HG03045 (cell line): ENCODE results near the gene HECA.
"Not testable (repeated sequence)": the region's sequence is repeated elsewhere in the genome, so short reads cannot be mapped to it uniquely, and the experiment has no call there.

Experiments
- ATAC-seq: cut with Tn5 transposase; IDR thresholded peaks from one replicate; pipeline ENCODE4 v1.9.1; 2021; ENCODE audit warnings: mild to moderate bottlenecking, moderate library complexity; ENCODE audit not compliant: unreplicated experiment

Gene HECA

DNA sequence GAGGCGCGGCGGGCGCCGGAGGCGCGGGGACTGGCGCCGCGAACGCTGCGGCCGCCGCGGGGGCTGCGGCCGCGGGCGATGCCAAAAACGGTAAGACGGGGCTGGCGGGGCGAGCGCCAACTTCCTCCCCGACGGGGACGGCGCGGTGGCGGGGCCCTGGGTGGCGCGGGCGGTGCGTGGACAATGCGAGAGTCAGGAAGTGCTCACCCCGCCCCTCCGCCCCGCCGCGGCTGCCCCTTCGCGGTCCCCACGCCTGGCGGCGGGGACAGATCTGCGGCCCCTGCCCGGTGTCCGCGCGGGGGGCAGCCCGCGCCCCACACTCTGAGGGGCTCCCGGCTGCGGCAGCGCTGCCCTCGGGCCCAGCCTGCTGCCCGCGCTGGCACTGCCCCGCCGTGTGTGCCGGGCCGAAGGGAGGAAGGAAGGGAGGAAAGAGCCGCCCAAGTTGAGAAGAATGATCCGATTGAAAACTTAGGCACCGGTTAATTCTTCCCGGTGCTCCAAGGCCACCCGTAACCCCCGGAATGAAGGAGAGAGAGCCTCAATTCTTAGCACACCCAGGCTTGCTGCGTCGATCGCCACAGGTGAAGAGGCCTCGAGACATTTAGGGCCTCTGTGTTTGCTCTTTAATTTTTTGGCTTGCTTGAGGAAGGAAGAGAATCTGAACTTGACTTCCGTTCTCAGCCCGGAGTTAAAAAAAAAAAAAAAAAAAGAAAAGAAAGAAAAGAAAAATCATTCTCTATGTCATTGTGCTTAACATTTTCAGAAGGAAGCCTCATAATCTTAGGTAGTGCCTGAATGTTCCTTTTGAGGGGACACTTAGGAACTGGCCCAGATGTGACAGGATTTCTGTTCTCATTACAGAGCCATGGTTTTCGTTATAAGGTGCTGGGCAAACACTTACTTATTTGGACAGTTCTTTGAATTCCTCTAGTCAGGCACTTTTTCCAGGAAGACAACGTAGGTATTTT is 982 bp downstream of the HECA start:
- peak; percentile 46 for ATAC-seq

DNA sequence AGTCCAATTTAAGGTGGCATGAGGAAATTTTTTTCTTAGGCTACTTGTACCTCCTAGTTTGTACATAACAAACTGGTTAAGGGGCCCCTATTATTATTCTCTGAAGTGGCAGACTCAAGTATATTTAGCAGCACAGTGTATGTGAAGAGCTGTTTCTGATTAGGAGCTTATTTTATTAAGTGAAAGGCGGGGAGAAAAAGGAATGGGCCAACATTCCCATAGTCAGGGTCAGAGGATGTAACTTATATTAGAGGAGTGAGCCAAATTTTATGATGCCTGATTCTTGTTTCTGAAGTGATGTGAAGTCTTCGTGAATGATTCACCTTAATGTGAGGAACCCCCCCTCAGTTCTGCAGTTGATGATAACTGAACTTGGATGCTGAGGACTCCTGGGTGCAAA is 2.8 kb downstream of the HECA start:
- no peak for ATAC-seq

DNA sequence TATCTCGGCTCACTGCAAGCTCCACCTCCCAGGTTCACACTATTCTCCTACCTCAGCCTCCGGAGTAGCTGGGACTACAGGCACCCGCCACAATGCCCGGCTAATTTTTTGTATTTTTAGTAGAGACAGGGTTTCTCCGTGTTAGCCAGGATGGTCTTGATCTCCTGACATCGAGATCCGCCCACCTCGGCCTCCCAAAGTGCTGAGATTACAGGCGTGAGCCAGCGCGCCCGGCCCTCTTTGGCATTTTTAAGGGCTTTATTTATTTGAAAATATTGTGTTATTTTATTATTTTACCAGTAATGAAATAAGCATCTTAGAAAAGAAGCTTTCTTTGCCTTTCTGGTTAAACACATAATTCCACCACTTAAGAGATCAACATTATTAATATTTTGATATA is 6.0 kb downstream of the HECA start:
- not testable (repeated sequence) for ATAC-seq

DNA sequence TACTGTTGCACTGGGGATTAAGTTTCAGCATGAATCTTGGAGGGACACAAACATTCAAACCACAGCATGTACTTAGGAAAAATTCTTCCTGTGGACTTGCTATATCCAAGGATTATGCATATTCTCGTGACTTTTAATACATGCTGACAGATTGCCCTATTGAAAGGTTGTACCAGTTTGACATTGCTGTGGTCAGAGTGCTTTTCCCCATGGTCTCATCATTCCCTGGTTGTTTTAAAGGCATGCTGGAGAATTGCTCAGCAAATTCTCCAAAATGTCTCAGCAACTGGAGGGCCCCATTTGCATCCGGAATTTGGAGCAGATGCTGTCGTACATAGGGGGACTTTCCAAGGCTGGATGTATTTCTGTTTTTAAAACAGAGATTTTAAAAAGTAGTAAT is 7.4 kb downstream of the HECA start:
- no peak for ATAC-seq

DNA sequence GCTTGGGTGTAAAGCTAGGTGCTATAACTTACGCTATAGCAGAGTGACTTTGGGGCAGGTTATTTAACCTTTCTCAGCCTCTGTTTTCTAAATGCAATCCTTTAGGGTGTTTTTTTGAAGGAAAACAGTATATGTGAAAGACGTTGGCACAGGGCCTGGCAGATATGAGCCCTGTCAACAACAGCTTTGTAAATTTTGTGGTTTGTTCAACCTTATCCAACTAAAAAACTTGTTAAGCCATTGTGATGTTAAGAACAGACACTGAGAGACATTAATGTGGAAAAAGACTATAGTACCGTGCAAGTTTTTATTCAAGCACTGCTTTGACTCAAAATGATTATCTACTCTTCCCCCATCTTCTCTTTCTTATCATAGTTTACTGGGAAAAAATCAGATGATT is 8.2 kb downstream of the HECA start:
- no peak for ATAC-seq

DNA sequence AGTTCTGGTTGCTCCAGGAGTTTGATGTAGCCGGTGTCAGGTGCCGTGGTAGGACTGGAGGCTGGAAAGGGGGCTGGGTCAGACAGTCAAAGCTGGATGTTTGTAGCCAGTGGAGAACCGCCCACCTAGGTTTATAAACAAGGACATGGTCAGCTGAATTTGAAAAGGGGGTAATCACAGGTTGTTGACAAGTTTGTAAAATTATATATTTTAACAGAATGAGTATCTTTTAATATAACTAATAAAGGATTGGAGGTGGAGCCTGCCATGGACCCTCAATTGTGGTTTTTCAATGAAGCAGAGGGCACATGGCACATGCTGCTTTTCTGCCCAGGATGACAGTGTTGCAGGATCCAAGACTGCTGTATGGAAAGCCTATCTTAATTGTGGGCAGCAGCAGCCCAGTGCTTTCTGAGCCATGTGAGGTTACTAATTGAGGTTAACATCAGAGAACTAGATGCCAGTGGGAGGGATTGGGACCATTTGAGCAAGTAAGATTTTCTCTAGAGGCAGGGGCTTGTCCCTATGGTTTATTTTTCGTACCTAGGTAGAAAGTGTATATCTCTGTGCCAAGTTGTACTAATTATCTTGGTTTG is 9.7 kb downstream of the HECA start:
- no peak for ATAC-seq

DNA sequence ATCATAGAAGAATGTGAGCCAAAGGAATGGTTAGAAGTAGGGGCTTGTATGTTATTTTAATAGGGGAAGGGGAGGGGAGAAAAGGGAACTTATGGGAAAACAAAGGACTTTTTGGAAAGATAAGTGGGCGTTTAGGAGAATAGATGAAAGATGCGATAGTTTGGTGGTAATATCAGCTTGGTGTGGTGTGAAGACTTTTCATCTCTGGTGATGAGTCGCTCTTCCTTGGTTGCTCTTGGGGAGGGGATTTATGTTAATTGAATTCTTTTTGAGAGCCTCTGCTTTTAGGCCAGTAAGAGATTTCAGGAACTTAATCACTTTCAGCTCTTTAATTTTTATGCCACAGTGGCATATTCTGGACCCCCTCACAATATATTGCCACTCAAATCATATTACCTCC is 10.8 kb downstream of the HECA start:
- no peak for ATAC-seq

DNA sequence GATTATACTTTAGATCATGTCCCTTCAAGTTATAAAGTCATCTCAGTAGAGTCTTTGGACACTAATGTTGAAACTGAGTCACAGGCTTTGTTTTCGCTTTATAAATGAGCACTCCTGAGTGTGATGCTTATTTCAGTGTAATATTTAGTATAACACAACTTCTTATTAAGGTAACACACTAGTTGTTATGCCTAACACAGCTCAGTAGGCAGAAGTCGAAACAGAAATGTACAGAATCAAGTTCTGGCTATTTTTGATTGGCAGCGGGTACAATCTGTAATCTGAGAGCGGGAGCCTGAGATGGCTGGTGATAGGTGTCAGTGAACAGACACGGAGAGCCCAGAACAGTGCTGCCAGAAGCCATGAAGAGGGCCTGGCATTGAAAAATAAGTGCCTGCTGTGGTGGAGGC is 11.4 kb downstream of the HECA start:
- ATAC-seq: no peak

DNA sequence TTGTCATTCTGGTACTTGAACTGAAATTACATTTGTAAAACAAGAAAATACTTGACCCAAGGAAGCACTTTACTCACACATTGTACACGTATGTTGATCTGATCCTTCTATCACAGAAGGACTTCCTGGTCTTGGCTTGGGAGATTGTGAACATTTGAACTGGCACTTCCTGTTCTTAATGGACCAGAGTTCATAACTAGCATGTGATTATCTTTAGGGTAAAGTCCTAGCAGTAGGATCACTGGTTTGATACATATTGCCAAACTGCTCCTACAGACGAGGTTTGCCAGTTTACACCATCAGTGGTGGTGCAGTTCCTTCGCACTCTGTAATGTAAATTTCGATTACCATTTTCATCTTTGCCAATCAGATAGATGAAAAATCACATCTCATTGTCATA is 12.7 kb downstream of the HECA start:
- ATAC-seq: no peak

DNA sequence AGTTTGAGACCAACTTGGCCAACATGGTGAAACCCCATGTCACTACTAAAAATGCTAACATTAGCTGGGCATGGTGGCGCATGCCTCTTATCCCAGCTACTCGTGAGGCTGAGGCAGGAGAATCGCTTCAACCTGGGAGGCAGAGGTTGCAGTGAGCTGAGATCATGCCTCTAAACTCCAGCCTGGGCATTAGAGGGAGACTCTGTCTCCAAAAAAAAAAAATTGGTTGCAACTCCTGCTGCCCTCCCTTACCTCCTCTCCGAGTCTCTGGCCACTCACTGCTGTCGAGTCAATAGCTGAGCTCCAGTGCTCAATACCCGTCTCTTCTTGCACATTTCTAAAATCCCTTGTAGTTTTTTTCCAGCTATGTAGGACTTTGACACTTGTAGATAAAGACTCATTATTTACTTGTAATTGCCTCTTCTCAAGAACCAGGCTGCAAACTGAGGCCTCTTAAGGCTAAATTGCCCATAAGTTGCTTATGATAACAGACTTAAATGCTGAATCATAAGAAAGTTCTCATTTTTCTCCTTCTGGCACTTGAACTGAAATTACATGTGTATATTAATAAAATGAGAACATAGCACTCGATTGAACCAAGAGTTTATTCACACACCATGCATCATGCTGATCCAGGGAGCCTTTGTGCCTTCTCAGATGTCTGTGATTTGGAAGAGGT is 13.8 kb downstream of the HECA start:
- ATAC-seq: no peak

DNA sequence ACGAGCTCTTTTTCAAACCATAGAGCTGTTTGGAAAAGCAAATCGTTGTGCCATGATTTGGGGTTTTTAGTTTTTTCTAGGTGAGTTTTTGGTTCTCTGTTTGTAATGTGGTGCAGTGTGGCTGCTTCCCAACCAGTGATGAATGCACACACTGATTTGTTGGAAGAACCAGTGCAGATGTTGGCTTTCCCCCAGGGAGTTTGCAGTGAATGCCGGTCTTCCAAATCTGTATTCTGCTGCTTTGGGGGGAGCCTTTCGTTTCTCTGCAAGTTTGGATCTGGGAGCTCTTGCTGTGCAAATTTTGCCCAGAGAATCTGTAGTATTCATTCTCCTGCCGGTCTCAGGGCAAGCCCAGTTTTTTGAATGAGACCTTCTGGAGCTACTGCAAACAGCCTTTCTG is 14.5 kb downstream of the HECA start:
- ATAC-seq: no peak

DNA sequence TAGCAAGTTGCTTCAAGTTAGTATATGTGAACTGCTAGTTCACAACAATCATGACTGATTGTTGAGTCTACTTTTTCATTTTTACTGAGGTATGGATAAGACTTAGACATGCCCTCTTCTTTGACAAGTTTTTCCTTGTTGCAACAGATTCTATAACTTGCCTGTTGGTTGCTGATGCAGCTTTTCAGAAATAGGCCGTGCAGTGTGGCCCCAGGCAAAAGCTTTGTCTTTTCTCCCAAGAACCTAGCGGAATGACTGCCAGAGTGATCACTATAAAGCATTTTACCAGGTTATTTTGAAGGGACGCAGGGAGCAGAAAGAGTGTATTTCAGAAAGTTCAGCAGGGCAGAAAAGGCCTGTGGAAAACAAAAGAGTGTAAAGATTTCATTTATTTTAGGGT is 16.0 kb downstream of the HECA start:
- no peak for ATAC-seq

DNA sequence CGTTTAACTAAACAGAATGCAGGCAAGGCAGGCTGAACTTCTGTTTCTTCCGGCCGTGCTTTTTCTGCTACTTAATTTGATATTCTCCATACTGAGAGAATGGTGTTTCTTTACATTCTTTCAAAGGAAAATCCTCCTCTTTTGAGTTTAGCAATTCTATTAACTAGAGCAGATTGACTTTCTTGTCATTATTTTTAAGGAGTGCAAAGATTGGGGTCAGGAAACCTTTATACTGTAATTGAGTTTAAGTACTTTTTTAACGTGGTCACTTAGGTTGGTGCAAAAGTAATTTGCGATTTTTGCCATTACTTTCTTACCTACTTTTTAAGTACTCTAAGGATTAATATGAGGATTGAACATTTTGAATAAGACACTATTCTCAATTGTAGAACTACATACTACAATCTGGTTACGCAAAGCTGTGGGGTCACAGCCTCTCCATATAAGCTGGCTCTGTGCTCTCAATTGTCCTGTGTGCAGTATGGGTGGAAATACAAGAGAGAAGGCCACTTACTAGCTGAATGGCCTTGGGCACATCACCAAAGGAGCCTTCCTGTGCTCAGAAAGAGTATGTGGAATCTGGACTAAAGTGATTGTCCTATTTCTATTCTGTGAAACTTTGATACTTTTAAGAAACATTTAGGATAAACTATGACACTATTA is 16.7 kb downstream of the HECA start:
- no peak for ATAC-seq

DNA sequence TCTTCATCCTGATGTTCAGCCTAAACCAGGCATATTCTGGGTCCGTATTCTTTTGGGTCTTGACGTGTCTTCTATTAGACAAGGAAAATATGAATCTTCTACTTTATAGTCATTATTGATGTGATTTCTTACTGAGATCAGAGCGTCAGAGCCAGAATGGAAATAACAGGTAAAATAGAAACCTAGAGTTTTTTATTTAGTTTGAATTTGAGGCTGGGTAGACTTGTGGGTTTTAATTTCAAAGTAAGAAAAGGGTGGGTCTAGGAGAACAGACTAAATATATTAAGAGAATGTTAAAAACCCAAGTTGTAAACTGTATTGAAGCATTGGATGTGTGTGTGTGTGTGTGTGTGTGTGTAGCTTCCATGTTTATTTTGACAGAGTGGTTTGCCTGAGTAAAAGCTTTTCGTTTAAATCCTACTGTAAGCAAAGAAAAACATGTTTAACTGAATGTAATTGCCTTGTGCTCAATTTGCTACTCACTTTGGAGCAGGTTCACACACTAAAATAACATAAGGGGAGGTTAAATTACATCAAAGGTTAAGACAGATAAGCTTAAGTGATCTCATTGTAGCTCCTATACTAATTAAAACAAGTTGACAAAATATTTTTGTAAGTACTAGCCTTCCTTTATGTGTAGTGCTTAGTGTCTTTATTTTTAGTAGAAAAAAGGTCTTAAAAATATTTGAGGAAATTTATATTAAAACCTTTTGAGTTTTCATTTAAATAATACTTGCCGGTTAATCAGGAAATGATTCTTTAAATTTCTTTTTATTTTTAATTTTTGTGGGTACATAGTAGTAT is 17.4 kb downstream of the HECA start:
- no peak for ATAC-seq

DNA sequence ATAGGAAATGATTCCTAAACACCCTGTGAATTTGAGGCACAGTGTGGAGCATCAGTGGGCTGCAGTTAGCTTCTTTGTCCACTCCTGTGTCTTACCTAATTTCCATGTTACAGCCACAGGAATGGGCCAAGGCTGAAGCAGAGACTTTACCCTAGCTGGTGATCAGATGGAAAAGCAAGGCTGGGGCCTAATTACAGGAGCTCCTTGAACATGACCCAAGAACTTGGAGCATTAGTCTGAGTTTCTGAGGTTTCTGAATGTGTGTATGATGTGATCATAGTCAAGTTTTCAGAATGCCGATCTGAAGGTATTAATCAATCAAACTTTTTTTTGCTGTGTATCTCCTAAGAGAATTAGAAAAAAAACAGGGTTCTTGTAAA is 18.0 kb downstream of the HECA start:
- ATAC-seq: no peak

DNA sequence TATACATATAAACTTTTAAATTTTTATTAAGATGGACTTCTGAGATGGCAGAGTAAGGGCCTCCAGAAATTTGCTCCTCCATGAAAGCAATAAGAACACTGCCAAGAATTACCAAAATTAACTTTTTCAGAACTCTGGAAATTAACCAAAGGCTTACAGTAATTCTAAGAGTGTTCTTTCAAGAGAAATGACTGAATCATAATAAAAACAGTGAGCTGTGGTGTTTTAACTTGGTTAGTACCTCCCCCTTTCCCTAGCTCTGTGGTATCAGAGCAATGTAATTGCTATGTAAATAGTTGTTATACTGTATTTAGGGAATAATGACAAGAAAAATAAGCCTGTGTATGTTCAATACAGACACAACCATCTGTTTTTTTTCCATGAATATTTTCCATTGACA is 19.0 kb downstream of the HECA start:
- ATAC-seq: no peak

DNA sequence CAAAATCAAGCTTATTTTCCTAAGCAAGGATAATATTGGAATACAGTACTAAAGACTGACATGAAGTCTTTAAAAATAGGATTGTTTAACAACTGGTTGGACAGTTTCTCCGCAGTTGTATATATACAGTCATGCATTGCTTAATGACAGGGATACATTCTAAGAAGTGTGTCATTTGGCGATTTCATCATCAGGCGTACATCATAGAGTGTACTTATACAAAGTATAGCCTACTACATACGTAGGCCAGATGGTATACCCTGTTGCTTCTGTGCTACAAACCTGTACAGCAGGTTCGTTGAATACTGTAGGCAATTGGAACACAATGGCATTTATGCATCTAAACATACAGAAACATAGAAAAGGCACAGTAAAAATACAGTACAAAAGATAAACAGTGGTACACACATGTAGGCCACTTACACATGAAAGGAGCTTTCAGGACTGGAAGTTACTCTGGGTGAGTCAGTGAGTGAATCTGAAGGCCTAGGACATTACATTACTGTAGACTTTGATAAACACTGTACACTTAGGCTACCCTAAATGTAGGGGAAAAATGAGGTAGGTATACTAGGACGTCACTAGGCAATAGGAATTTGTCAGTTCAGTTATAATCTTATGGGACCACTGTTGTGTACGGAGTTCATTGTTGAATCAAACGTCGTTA is 20.1 kb downstream of the HECA start:
- ATAC-seq: no peak

DNA sequence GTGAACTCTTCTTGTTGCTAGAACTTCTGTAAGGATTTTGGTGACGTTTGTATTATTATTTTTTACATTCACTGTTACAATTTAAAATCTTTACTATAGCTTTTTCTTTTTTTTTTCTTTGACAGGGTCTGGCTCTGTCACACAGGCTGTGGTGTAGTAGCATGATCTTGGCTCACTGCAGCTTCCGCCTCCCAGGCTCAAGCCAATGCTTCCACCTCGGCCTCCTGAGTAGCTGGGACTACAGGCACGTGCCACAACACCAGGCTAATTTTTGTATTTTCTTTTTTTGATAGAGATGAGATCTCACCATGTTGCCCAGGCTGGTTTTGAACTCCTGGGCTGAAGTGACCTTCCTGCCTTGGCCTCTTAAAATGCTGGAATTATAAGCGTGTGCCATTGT is 21.2 kb downstream of the HECA start:
- no peak for ATAC-seq

DNA sequence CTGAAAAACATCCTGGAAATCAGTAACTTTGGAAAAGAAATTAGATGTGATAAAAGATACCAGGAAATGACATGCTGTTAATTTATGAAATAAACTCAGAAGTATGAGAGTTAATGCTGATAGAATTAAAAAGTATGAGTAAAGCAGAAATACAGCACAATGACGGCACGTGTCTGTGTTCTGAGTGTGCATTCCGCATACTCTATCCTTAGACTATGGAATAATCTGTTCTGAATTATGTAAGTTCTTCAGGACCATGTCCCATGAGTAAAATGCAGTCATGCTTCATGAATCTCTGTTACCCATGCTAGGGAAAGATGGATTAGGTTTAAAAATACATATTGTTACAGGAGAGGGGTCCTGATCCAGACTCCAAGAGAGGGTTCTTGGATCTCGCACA is 21.7 kb downstream of the HECA start:
- no peak for ATAC-seq

DNA sequence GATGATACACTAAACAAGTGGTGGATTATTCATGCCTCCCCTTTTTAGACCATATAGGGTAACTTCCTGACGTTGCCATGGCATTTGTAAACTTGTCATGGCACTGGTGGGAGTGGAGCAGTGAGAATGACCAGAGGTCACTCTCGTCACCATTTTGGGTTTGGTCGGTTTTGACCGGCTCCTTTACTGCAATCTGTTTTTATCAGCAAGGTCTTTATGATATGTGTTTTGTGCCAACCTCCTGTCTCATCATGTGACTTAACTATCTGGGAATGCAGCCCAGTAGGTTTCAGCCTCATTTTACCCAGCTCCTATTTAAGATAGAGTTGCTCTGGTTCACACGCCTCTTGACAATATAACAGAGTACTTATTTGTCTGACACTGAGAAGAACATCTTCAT is 22.2 kb downstream of the HECA start:
- ATAC-seq: not testable (repeated sequence)
